CD4-positive, alpha-beta T cell treated with Interleukin-17A for 1 hour (primary cell): ENCODE measurements around the gene PREX1.
A peak's percentile ranks its signal among the peaks of the same experiment; 100 is the strongest.

Experiments used
- DNase-seq: peaks from one replicate; pipeline ENCODE4 v3.0.0-alpha.2; 2020

Gene PREX1

GRCh38 chr20:48731536-48731935, 96.3 kb downstream of the PREX1 start:
- DNase-seq = no peak

GRCh38 chr20:48730977-48731376, 96.8 kb downstream of the PREX1 start:
- no peak for DNase-seq

GRCh38 chr20:48729538-48729937, 98.3 kb downstream of the PREX1 start:
- DNase-seq = no peak

GRCh38 chr20:48728042-48728825, 99.6 kb downstream of the PREX1 start:
- DNase-seq = no peak

- DNase-seq = no peak
These were observed 100.6 kb downstream of the PREX1 start for GRCh38 chr20:48727226-48727625.

GRCh38 chr20:48725555-48725991, 102.2 kb downstream of the PREX1 start:
- DNase-seq = no peak

GRCh38 chr20:48724891-48725554, 102.8 kb downstream of the PREX1 start:
- no peak for DNase-seq

- DNase-seq = no peak
These were observed 103.4 kb downstream of the PREX1 start for GRCh38 chr20:48724382-48724781.

GRCh38 chr20:48723308-48724264, 104.2 kb downstream of the PREX1 start:
- DNase-seq = no peak

GRCh38 chr20:48722737-48723191, 105.0 kb downstream of the PREX1 start:
- no peak for DNase-seq

GRCh38 chr20:48722002-48722731, 105.6 kb downstream of the PREX1 start:
- DNase-seq = no peak

- DNase-seq = no peak
These were observed 106.3 kb downstream of the PREX1 start for GRCh38 chr20:48721324-48722001.

GRCh38 chr20:48720256-48720985, 107.4 kb downstream of the PREX1 start:
- DNase-seq = no peak

- no peak for DNase-seq
These were observed 108.1 kb downstream of the PREX1 start for GRCh38 chr20:48719598-48720255.

- DNase-seq = peak; percentile 63
These were observed 108.8 kb downstream of the PREX1 start for GRCh38 chr20:48718786-48719578.

- DNase-seq = no peak
These were observed 110.0 kb downstream of the PREX1 start for GRCh38 chr20:48717680-48718223.

GRCh38 chr20:48717095-48717672, 110.6 kb downstream of the PREX1 start:
- DNase-seq = no peak

GRCh38 chr20:48716541-48716940, 111.3 kb downstream of the PREX1 start:
- no peak for DNase-seq

GRCh38 chr20:48716086-48716485, 111.7 kb downstream of the PREX1 start:
- peak; percentile 56 for DNase-seq
